ENCODE data around the gene SPATC1L.
A peak's percentile ranks its signal among the peaks of the same experiment; 100 is the strongest.

Gene SPATC1L

DNA sequence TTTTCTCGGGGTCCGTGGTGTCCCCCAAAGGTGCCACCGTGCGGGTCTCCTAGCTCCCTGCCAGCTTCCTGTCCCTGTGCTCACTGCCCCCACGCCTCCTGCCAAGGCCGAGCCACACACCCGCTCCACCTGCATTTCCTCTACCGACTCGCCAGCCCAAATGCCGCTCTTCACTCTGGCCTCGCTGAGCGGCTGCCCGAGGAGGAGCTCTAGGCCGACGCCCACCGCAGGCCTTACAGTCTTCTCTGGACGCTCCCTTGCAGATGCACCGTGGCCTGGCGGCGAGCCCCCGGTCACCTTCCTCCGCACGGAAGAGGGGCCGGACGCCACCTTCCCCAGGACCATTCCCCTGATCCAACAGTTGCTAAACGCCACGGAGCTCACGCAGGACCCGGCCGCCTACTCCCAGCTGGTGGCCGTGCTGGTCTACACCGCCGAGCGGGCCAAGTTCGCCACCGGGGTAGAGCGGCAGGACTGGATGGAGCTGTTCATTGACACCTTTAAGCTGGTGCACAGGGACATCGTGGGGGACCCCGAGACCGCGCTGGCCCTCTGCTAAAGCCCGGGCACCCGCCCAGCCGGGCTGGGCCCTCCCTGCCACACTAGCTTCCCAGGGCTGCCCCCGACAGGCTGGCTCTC lies 55.2 kb downstream of the SPATC1L start:
- DNase-seq: no peak

GRCh38 chr21:46128106-46128932 lies 55.9 kb downstream of the SPATC1L start:
- DNase-seq: no peak

- no peak for DNase-seq
These were observed 56.8 kb downstream of the SPATC1L start for GRCh38 chr21:46127239-46128105.

DNA sequence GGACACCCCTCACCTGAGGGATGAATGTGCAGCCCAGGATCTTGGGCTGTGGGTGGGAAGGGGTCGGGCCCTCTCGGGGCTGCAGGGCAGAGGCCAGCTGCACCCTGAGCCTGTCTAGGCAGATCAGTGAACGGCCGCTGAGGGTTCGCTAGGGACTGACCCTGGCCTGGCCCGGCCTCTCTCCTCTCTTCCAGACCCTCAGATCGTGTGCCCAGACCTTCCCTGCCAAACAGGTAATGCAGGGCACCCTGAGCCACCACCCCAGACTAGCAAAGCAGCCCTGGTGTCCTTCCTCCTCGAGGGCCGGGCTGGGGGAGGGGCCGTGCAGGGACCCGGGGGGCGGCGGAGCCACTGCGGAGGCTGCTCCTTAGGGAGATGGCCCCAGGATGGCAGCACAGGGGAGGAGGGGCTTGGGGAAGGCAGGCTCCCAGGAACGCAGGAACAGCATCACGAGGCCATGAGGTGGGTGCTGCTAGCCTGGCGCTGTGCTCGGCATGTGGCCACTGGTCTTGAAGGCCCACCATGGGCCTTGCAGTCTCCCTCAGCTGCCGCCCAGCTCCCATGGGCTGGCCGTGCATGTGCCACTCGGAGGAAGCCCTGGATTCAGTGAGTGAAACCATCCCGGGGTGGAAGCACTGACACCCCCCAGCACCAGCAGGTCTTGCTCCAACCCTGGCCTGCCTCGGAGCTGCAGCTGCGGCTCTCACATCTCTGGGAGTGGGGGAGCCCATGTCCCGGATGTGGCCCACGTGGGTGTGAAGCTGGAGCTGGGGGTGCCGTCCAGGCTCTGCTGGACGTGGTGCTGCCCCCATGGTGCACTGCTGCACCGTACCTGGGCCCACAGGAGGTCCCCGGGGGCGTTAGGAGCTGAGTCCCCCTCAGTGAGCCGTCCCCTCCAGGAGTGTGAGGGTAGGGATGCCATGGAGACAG lies 57.7 kb downstream of the SPATC1L start:
- DNase-seq: peak; percentile 8

DNA sequence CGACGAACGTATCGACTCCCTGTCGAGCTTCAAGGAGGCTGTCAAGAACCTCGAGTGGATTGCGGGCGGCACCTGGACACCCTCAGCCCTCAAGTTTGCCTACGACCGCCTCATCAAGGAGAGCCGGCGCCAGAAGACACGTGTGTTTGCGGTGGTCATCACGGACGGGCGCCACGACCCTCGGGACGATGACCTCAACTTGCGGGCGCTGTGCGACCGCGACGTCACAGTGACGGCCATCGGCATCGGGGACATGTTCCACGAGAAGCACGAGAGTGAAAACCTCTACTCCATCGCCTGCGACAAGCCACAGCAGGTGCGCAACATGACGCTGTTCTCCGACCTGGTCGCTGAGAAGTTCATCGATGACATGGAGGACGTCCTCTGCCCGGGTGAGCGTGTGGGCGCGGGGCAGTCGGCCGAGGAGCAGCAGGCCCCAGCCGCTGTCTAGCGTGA lies 58.4 kb downstream of the SPATC1L start:
- no peak for DNase-seq

GRCh38 chr21:46124926-46125845 lies 59.1 kb downstream of the SPATC1L start:
- peak; percentile 7 for DNase-seq

- DNase-seq: peak; percentile 7
These were observed 60.0 kb downstream of the SPATC1L start for GRCh38 chr21:46124083-46124925.

GRCh38 chr21:46122758-46123683 lies 61.2 kb downstream of the SPATC1L start:
- DNase-seq: peak; percentile 7

DNA sequence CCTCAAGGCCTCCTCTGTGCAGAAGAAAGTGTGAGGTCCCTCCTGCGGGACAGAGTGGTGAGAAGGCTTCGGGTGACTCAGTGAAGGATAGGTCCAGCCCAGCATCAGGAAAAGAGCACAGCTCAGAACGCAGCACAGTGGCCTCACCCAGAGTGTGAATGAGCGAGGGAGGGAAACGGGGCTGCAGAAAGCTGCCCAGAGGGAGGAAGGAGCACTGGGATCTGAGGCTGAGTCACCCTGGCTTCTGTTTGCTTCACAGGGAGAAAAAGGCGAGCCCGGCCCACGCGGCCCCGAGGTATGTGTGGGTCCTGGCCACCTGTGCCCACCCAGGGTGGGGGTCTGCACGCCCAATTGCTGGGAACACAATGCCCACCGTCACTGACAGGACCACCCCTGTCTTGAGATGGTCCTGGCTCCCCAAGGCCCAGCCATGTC lies 62.0 kb downstream of the SPATC1L start:
- DNase-seq: no peak

GRCh38 chr21:46121286-46122221 lies 62.7 kb downstream of the SPATC1L start:
- peak; percentile 3 for DNase-seq

GRCh38 chr21:46120301-46121285 lies 63.7 kb downstream of the SPATC1L start:
- peak; percentile 5 for DNase-seq

DNA sequence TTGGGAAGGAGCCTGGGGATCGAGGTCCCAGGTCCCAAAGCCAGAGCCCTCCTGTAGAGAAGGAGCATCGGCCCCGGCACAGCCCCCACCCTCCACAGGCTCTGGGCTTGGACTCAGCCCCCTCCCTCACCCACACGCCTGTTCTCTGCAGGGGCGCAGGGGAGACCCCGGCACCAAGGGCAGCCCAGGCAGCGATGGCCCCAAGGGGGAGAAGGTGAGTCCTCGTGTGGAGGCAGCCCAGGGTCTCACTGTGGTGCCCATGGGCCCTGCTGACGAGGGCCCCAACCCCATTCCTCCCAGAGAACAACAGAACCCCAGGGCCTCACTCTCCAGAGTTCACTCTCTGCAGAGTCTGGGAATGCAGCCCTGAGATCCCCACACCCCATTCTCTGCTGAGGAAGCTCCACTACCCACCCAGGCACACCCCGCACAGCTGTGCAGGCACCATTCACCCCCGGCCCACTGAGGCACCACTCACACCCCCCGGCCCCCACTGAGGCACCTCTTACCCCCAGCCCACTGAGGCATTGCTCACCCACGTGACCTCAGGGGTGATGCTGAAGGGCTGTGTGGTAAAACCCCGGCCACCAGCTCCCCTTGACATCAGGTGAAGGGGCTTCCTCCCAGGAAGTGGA lies 64.5 kb downstream of the SPATC1L start:
- peak; percentile 5 for DNase-seq

DNA sequence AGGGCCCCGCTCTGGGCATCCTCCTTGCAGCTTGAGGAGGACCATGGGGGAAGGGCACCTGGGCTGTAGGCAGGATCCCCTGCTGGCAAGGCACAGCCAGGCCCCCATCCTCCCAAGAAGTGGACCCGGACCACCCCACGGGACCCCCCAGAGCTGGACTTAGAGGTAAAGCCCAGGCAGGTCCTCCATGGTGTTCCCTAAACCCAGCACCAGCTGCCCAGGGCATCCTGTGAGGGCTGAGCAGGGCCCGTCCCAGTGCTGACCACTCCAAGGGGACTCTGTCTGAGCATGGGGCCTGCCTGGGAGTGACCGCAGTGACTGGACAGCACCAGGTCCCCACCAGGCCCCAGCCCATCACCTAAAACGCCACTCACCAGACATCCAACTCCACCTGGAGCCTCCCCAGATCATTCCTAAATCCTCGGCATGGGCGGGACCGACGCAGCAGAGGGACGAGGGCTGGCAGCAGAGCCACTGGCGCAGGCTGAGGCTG lies 65.1 kb downstream of the SPATC1L start:
- DNase-seq: peak; percentile 7

- peak; percentile 3 for DNase-seq
These were observed 65.7 kb downstream of the SPATC1L start for GRCh38 chr21:46118316-46119143.

Data from activated naive CD4-positive, alpha-beta T cell treated with anti-CD3 and anti-CD28 coated beads, Interleukin-2, amount 50 U/mL, for 16 hours (primary cell).